Keratinocyte (primary cell): ENCODE data around the gene WDR70. TPM values are rescaled to one million over a fixed set of nuclear protein-coding genes. Genes with fewer than 3 reads are reported as not detected.

Experiments
- DNase-seq: peaks from one replicate; pipeline ENCODE4 v3.0.0-alpha.2; 2011; ENCODE audit warnings: low read depth, missing footprints, low spot score
- FAIRE-seq: peaks from 2 replicates; lab custom pipeline; 2011; peaks lifted over from hg19 to GRCh38; lab: Jason Lieb, UNC
- H2AFZ ChIP-seq: 2 replicates; pipeline ENCODE4 v1.6.0; 2012; ENCODE audit warnings: low read length, control low read depth, inconsistent platforms; ENCODE audit not compliant: control insufficient read depth
- H3K27ac ChIP-seq: 2 replicates; pipeline ENCODE4 v1.5.1; 2011; ENCODE audit warnings: low read length; ENCODE audit not compliant: control insufficient read depth, insufficient read depth
- H3K27me3 ChIP-seq: 3 replicates; pipeline ENCODE4 v1.6.0; 2011; ENCODE audit warnings: low read length; ENCODE audit not compliant: control insufficient read depth, insufficient read depth; ENCODE audit errors: extremely low read depth
- H3K36me3 ChIP-seq, 2 experiments: 2 replicates in 1 of 2; 3 replicates in 1 of 2; pipeline ENCODE4 v1.5.1; 2011; ENCODE audit warnings: low read length in 2 of 2, mild to moderate bottlenecking in 1 of 2; ENCODE audit not compliant: control insufficient read depth in 2 of 2, insufficient read depth in 2 of 2; ENCODE audit errors: extremely low read depth in 1 of 2
- H3K4me1 ChIP-seq: 3 replicates; pipeline ENCODE4 v1.5.1; 2011; ENCODE audit warnings: low read length; ENCODE audit not compliant: control insufficient read depth, insufficient read depth; ENCODE audit errors: extremely low read depth
- H3K4me2 ChIP-seq: 3 replicates; pipeline ENCODE4 v1.6.0; 2011; ENCODE audit warnings: low read depth, low read length; ENCODE audit not compliant: control insufficient read depth, insufficient read depth; ENCODE audit errors: extremely low read depth
- H3K4me3 ChIP-seq, 3 experiments: fragments of 200-600 bp in 1 of 3; sonication (generic) in 1 of 3; 2 replicates in 2 of 3; 3 replicates in 1 of 3; pipeline ENCODE4 v1.5.1; 2011 to 2016; ENCODE audit warnings: low read length in 3 of 3, mild to moderate bottlenecking in 3 of 3, control low read depth in 2 of 3, inconsistent platforms in 1 of 3, low read depth in 1 of 3, mixed read lengths in 1 of 3, mixed run types in 1 of 3, moderate library complexity in 1 of 3; ENCODE audit not compliant: control insufficient read depth in 2 of 3, insufficient read depth in 2 of 3; ENCODE audit errors: extremely low read depth in 1 of 3
- H3K79me2 ChIP-seq: 2 replicates; pipeline ENCODE4 v1.6.0; 2012; ENCODE audit warnings: low read length; ENCODE audit not compliant: control insufficient read depth, insufficient read depth
- H3K9ac ChIP-seq: 3 replicates; pipeline ENCODE4 v1.6.0; 2011; ENCODE audit warnings: low read length; ENCODE audit not compliant: control insufficient read depth, insufficient read depth; ENCODE audit errors: extremely low read depth
- H3K9me1 ChIP-seq: 3 replicates; pipeline ENCODE4 v1.6.0; 2011; ENCODE audit warnings: low read length; ENCODE audit not compliant: control insufficient read depth, insufficient read depth; ENCODE audit errors: extremely low read depth
- H3K9me3 ChIP-seq: 2 replicates; pipeline ENCODE4 v1.5.1; 2012; ENCODE audit warnings: low read depth, low read length; ENCODE audit not compliant: control insufficient read depth
- H4K20me1 ChIP-seq: 3 replicates; pipeline ENCODE4 v1.6.0; 2011; ENCODE audit warnings: low read length; ENCODE audit not compliant: control insufficient read depth, insufficient read depth; ENCODE audit errors: extremely low read depth
- CTCF ChIP-seq, 3 experiments: IDR thresholded peaks in 1 of 3; conservative IDR thresholded peaks in 1 of 3; optimal IDR thresholded peaks in 1 of 3; 2 replicates in 2 of 3; 3 replicates in 1 of 3; pipeline versions ENCODE3 to v1.5.1; 2011; ENCODE audit warnings: low read length in 3 of 3, mild to moderate bottlenecking in 3 of 3, moderate library complexity in 2 of 3, control low read depth in 1 of 3, inconsistent platforms in 1 of 3; ENCODE audit not compliant: insufficient read depth in 2 of 3; ENCODE audit errors: extremely low read depth in 1 of 3
- EZH2 ChIP-seq: IDR thresholded peaks from one replicate; pipeline ENCODE4 v1.6.1; 2012; ENCODE audit warnings: inconsistent platforms, mild to moderate bottlenecking, low read length, moderate library complexity
- dilution Hi-C: fragments of 300-500 bp; cut with MboI; formaldehyde crosslinking; loops from one replicate; pipeline ENCODE4 v1.7.0; 2020; ENCODE audit warnings: low sequenced_read_pairs; ENCODE audit not compliant: extremely low pct_ligation_motif_present
- polyA plus RNA-seq, 5 experiments: library from polyadenylated mRNA; depleted of rRNA in 3 of 5; stranded (reverse) in 3 of 5; stranded (forward) in 1 of 5; unstranded in 1 of 5; fragments of >200 nt; gene quantifications; 1 replicate in 1 of 5; 2 replicates in 3 of 5; 3 replicates in 1 of 5; pipeline versions ENCODE4 v1.2.1 to v1.2.3, GENCODE V29; 2011 to 2012; ENCODE audit warnings: missing spikeins in 2 of 5, low read depth in 1 of 5, low replicate concordance in 1 of 5

Gene WDR70
- polyA plus RNA-seq, 1 donor (not counting 4 experiments of a cell fraction or from before 2014, with no cell fraction given): 25.1 TPM

DNA sequence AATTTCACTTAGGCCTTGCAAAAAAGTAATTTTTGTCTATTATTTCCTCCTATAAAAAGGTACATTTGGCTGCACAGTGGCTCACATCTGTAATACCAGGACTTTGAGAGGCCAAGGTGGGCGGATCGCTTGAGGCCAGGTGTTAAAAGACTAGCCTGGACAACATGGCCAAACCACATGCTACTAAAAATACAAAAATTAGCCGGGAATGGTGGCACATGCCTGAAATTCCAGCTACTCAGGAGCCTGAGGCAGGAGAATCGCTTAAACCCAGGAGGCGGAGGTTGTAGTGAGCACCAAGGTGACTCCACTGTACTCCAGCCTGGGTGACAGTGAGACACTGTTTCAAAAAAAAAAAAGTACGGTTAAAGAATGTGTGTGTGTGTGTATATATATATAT lies 24.0 kb upstream of the WDR70 start:
- no peaks in the 10 kb centered on the region for H3K27me3 ChIP-seq
- FAIRE-seq (no peak), DNase-seq (no peak)
- dilution Hi-C loops: no loop called here
- peaks cover 4% of the 10 kb centered on the region for H3K79me2 ChIP-seq
- no peaks in the 10 kb centered on the region for H3K9me1 ChIP-seq
- no peak overlapping the region for H3K27ac ChIP-seq
- no peaks in the 10 kb centered on the region for H3K9me3 ChIP-seq
- no peak for TF ChIP-seq CTCF (optimal IDR thresholded peaks at IDR 0.05 in 1 of 3, IDR thresholded peaks at IDR 0.05 in 1 of 3, conservative IDR thresholded peaks at IDR 0.05 in 1 of 3; ENCODE audit: extremely low read depth in 1 of 3, insufficient read depth in 2 of 3, low read length in 3 of 3)
- TF ChIP-seq EZH2: no peak
- H3K4me1 ChIP-seq: no peaks in the 10 kb centered on the region
- no peak overlapping the region for H2AFZ ChIP-seq
- H3K4me3 ChIP-seq: no peak overlapping the region
- H4K20me1 ChIP-seq: no peaks in the 10 kb centered on the region
- peaks cover 2 to 13% of the 10 kb centered on the region in 2 experiments for H3K36me3 ChIP-seq
- no peak overlapping the region for H3K9ac ChIP-seq
- H3K4me2 ChIP-seq: no peak overlapping the region

DNA sequence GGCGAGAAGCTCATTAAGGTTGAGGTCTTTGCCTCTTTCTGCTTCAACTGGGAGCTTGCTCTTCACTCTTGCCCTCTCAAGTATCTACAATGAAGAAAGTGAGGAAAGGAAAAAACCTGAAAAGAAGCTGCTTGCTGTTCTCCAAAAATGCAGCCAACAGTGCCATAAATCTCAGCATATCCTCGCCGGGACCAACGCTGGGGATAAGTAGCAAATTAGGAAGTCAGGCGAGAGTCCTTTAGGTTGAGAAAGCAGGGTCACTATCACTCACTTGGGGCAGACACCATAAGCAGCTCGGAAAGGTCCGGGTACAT lies 8.6 kb upstream of the WDR70 start:
- no peaks in the 10 kb centered on the region for H4K20me1 ChIP-seq
- no peaks in the 10 kb centered on the region for H3K27me3 ChIP-seq
- no peak for DNase-seq
- H3K9me3 ChIP-seq: no peaks in the 10 kb centered on the region
- H2AFZ ChIP-seq: peak overlapping the region; percentile 96
- peak; percentile 44 for FAIRE-seq
- peak overlapping the region; percentile 96 for H3K9ac ChIP-seq
- H3K4me2 ChIP-seq: peak overlapping the region; percentile 88
- H3K4me1 ChIP-seq: peaks cover 22% of the 10 kb centered on the region
- no peaks in the 10 kb centered on the region for H3K9me1 ChIP-seq
- H3K36me3 ChIP-seq: no peaks in the 10 kb centered on the region
- H3K4me3 ChIP-seq: peak overlapping the region; percentile 56 to 100 (median 100)
- peaks cover 50% of the 10 kb centered on the region for H3K79me2 ChIP-seq
- TF ChIP-seq EZH2: no peak
- TF ChIP-seq CTCF (optimal IDR thresholded peaks at IDR 0.05 in 1 of 3, IDR thresholded peaks at IDR 0.05 in 1 of 3, conservative IDR thresholded peaks at IDR 0.05 in 1 of 3; ENCODE audit: extremely low read depth in 1 of 3, insufficient read depth in 2 of 3, low read length in 3 of 3): no peak
- dilution Hi-C loops: no loop called here
- H3K27ac ChIP-seq: peak overlapping the region; percentile 90
